Testis (tissue), 2 donors: Measurements from ENCODE around the gene GABBR2.

Experiments
- CTCF ChIP-seq, 3 experiments: fragments of 450-650 bp in 2 of 3; fragments of 200-600 bp in 1 of 3; sonication (generic) in 1 of 3; IDR thresholded peaks; one replicate each; pipeline ENCODE4 v1.5.1; 2016 to 2019; ENCODE audit warnings: antibody characterized with exemption in 3 of 3, mild to moderate bottlenecking in 2 of 3, moderate library complexity in 1 of 3
- POLR2A ChIP-seq: fragments of 450-650 bp; IDR thresholded peaks from one replicate; pipeline ENCODE4 v1.6.1; 2017; ENCODE audit warnings: antibody characterized with exemption, mild to moderate bottlenecking, moderate library complexity

GRCh38 chr9:98673681-98674080, 35.1 kb downstream of the GABBR2 start:
- no peak for TF ChIP-seq CTCF (IDR thresholded peaks at IDR 0.05)
- no peak for TF ChIP-seq POLR2A
